HCT116 (cell line): ENCODE measurements around the gene ZNF471. TPM values are rescaled to one million over a fixed set of nuclear protein-coding genes. Genes with fewer than 3 reads are reported as not detected.

Experiments used
- ATAC-seq: fragments of 200-7000 bp; cut with Tn5 transposase; 2 replicates; pipeline ENCODE4 v1.9.1; 2020; ENCODE audit warnings: mild to moderate bottlenecking, moderate library complexity
- BruUV-seq: library from RNA; stranded (reverse); fragments of 400-500 nt; replicated peaks from 2 replicates; lab custom pipeline; 2021; lab: Mats Ljungman, UMichigan
- CTCF ChIA-PET: fragments of 300-600 bp; sonication (Branson Sonifier 250); formaldehyde crosslinking; loops from one replicate; lab custom pipeline; 2021; ENCODE audit warnings: antibody characterized with exemption; lab: Charles Lee
- POLR2A ChIA-PET: fragments of 300-600, 350-600 bp; sonication (Branson Sonifier 250); formaldehyde crosslinking; loops from one replicate; lab custom pipeline; 2021; ENCODE audit warnings: antibody characterized with exemption; lab: Charles Lee
- RAD21 ChIA-PET, 2 experiments: fragments of 300-600 bp; sonication (Branson Sonifier 250); formaldehyde crosslinking; loops; one replicate each; lab custom pipeline; 2023; ENCODE audit warnings: low total read pairs in 2 of 2; ENCODE audit not compliant: uncharacterized antibody in 2 of 2, unreplicated experiment in 2 of 2, low non-redundant PET in 1 of 2; lab: Charles Lee
- DNase-seq: peaks from one replicate; pipeline ENCODE4 v3.0.0-alpha.2; 2010; ENCODE audit warnings: low read depth, low spot score
- H2AFZ ChIP-seq: fragments of 200-600 bp; shearing (Covaris generic), sonication (generic); 2 replicates; pipeline ENCODE4 v1.6.1; 2017; ENCODE audit warnings: low read depth, mixed run types, mixed read lengths, antibody characterized with exemption, low read length; ENCODE audit not compliant: poor library complexity, severe bottlenecking
- H3K27ac ChIP-seq: 2 replicates; pipeline ENCODE4 v1.5.1; 2012; ENCODE audit warnings: low read depth, low read length
- H3K27me3 ChIP-seq: fragments of 200-600 bp; sonication (generic); 2 replicates; pipeline ENCODE4 v1.6.1; 2016; ENCODE audit warnings: mixed run types, low read length, mixed read lengths; ENCODE audit not compliant: insufficient read depth
- H3K36me3 ChIP-seq, 2 experiments: fragments of 200-500 bp in 1 of 2; fragments of 200-600 bp in 1 of 2; sonication (Bioruptor generic) in 1 of 2; sonication (generic) in 1 of 2; 2 replicates each; pipeline versions ENCODE4 v1.5.1 to v1.6.1; 2014 to 2016; ENCODE audit warnings: low read length in 2 of 2, inconsistent platforms in 1 of 2, mixed read lengths in 1 of 2, mixed run types in 1 of 2; ENCODE audit not compliant: insufficient read depth in 2 of 2, control insufficient read depth in 1 of 2
- H3K4me1 ChIP-seq, 2 experiments: fragments of 200-600 bp in 1 of 2; sonication (generic) in 1 of 2; 2 replicates each; pipeline versions ENCODE4 v1.5.1 to v1.6.1; 2012 to 2017; ENCODE audit warnings: low read length in 2 of 2, inconsistent platforms in 1 of 2, mild to moderate bottlenecking in 1 of 2, mixed read lengths in 1 of 2, mixed run types in 1 of 2, moderate library complexity in 1 of 2; ENCODE audit not compliant: insufficient read depth in 2 of 2, control insufficient read depth in 1 of 2
- H3K4me2 ChIP-seq: fragments of 200-600 bp; sonication (generic); 2 replicates; pipeline ENCODE4 v1.6.1; 2017; ENCODE audit warnings: mixed run types, low read length, mixed read lengths
- H3K4me3 ChIP-seq, 2 experiments: fragments of 200-600 bp in 1 of 2; sonication (generic) in 1 of 2; replicated peaks in 1 of 2; 2 replicates each; pipeline ENCODE4 v1.5.1; 2011 to 2016; ENCODE audit warnings: low read length in 2 of 2, control low read depth in 1 of 2, low read depth in 1 of 2, mild to moderate bottlenecking in 1 of 2, mixed read lengths in 1 of 2, mixed run types in 1 of 2
- H3K79me2 ChIP-seq: fragments of 200-600 bp; sonication (generic); 2 replicates; pipeline ENCODE4 v1.6.1; 2017; ENCODE audit warnings: mild to moderate bottlenecking, mixed run types, low read length, moderate library complexity, mixed read lengths; ENCODE audit not compliant: insufficient read depth
- H3K9ac ChIP-seq: fragments of 200-600 bp; sonication (generic); 2 replicates; pipeline ENCODE4 v1.6.1; 2016; ENCODE audit warnings: low read length, mixed read lengths
- H3K9me2 ChIP-seq: fragments of 200-600 bp; sonication (generic), shearing (Covaris generic); 2 replicates; pipeline ENCODE4 v1.6.1; 2017; ENCODE audit warnings: mixed run types, mild to moderate bottlenecking, moderate library complexity; ENCODE audit not compliant: insufficient read depth
- H3K9me3 ChIP-seq, 2 experiments: fragments of 200-500 bp in 1 of 2; fragments of 200-600 bp in 1 of 2; sonication (Bioruptor generic) in 1 of 2; sonication (generic) in 1 of 2; 2 replicates each; pipeline ENCODE4 v1.6.1; 2014 to 2017; ENCODE audit warnings: low read length in 2 of 2, mixed read lengths in 2 of 2, inconsistent platforms in 1 of 2, low read depth in 1 of 2, mild to moderate bottlenecking in 1 of 2, mixed run types in 1 of 2, moderate library complexity in 1 of 2; ENCODE audit not compliant: control insufficient read depth in 1 of 2, insufficient read depth in 1 of 2
- H4K20me1 ChIP-seq: fragments of 200-600 bp; sonication (generic), shearing (Covaris generic); 2 replicates; pipeline ENCODE4 v1.6.1; 2017; ENCODE audit warnings: mixed run types, mild to moderate bottlenecking, moderate library complexity; ENCODE audit not compliant: insufficient read depth
- EGR1 ChIP-seq: IDR thresholded peaks from 2 replicates; pipeline ENCODE4 v1.6.1; 2012; ENCODE audit warnings: low read depth
- ELF1 ChIP-seq: IDR thresholded peaks from 2 replicates; pipeline ENCODE4 v1.6.1; 2012; ENCODE audit warnings: low read depth, borderline replicate concordance
- JUND ChIP-seq: IDR thresholded peaks from 2 replicates; pipeline ENCODE4 v1.6.1; 2012
- POLR2A ChIP-seq: IDR thresholded peaks from 2 replicates; pipeline ENCODE4 v1.7.0; 2011; ENCODE audit warnings: borderline replicate concordance; ENCODE audit not compliant: insufficient read depth, insufficient read length; ENCODE audit errors: extremely low read depth
- POLR2AphosphoS5 ChIP-seq: IDR thresholded peaks from 2 replicates; pipeline ENCODE4 v1.6.1; 2011; ENCODE audit warnings: mild to moderate bottlenecking, low read depth, low read length, moderate library complexity
- RAD21 ChIP-seq: IDR thresholded peaks from 2 replicates; pipeline ENCODE4 v1.6.1; 2012; ENCODE audit warnings: low read depth, mild to moderate bottlenecking
- SRF ChIP-seq: IDR thresholded peaks from 2 replicates; pipeline ENCODE4 v1.6.1; 2012; ENCODE audit warnings: low read depth
- TCF7L2 ChIP-seq: IDR thresholded peaks from 2 replicates; pipeline ENCODE4 v1.7.0; 2011; ENCODE audit warnings: borderline replicate concordance, inconsistent platforms; ENCODE audit not compliant: insufficient read depth, insufficient read length; ENCODE audit errors: extremely low read depth
- ZFX ChIP-seq: fragments of 450-650 bp; IDR thresholded peaks from 2 replicates; pipeline ENCODE4 v1.6.1; 2017
- intact Hi-C: fragments of 100-400 bp; cut with micrococcal nuclease; formaldehyde crosslinking; loops from 2 replicates; pipeline ENCODE4 v1.10.0; 2022
- total RNA-seq: library from RNA; stranded (reverse); gene quantifications from one replicate; pipeline ENCODE4 v1.2.1, GENCODE V29; 2021; ENCODE audit not compliant: unreplicated experiment
- TF ChIP-seq, protein P1 (sequence below): IDR thresholded peaks from 2 replicates; pipeline ENCODE4 v1.6.1; 2012; ENCODE audit warnings: low read depth
- TF ChIP-seq, protein P2 (sequence below), 3 experiments: fragments of 200-600 bp in 1 of 3; sonication (generic) in 1 of 3; IDR thresholded peaks in 2 of 3; conservative IDR thresholded peaks in 1 of 3; 2 replicates each; pipeline ENCODE4 v1.5.1; 2012 to 2017; ENCODE audit warnings: low read depth in 2 of 3, low read length in 2 of 3, antibody characterized with exemption in 1 of 3, borderline replicate concordance in 1 of 3, control low read depth in 1 of 3, mild to moderate bottlenecking in 1 of 3, mixed read lengths in 1 of 3, mixed run types in 1 of 3, moderate library complexity in 1 of 3; ENCODE audit not compliant: insufficient read depth in 1 of 3
- TF ChIP-seq, protein P3 (sequence below): IDR thresholded peaks from 2 replicates; pipeline ENCODE4 v1.6.1; 2012

Gene ZNF471
- total RNA-seq, 1 experiment from 2014 or later = not detected

DNA sequence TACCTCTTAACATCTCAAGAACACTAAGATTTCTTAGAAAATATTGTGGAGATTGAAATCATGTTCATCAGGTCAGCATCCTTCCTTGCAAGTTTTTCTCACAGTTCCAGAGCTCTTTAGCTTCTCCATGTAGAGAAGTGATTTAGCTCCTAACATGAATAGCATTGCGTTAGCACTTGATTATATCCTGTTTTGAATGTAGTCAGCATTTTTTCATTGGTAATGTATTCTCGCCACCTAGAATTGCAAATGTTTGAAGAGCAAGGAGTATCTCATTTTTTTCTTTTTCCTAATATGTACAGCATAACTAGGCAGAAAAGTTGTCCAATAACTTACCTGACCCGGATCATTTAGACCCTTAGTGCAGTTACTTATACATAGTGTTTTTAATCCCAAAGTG, 66.3 kb downstream of the ZNF471 start:
- ChIA-PET CTCF (no interaction called here), RAD21 (no interaction called here), POLR2A (no interaction called here)
- no peaks in the 10 kb centered on the region for H3K36me3 ChIP-seq
- intact Hi-C loops = no loop called here
- no peaks in the 10 kb centered on the region for H3K27me3 ChIP-seq
- no peak overlapping the region for H3K4me3 ChIP-seq
- no peak overlapping the region for H3K9ac ChIP-seq
- peaks cover 28 to 33% of the 10 kb centered on the region in 2 experiments; a peak in 3 of 4 replicates for H3K9me3 ChIP-seq
- H3K4me2 ChIP-seq = no peak overlapping the region
- BruUV-seq = no TSS peak
- no peaks in the 10 kb centered on the region for H3K4me1 ChIP-seq
- no peak overlapping the region for H2AFZ ChIP-seq
- TF ChIP-seq JUND (no peak), SRF (no peak), RAD21 (no peak), ZFX (no peak), POLR2A (no peak), POLR2AphosphoS5 (no peak), TCF7L2 (no peak), EGR1 (no peak), ELF1 (no peak)
- TF ChIP-seq, protein P1, sequence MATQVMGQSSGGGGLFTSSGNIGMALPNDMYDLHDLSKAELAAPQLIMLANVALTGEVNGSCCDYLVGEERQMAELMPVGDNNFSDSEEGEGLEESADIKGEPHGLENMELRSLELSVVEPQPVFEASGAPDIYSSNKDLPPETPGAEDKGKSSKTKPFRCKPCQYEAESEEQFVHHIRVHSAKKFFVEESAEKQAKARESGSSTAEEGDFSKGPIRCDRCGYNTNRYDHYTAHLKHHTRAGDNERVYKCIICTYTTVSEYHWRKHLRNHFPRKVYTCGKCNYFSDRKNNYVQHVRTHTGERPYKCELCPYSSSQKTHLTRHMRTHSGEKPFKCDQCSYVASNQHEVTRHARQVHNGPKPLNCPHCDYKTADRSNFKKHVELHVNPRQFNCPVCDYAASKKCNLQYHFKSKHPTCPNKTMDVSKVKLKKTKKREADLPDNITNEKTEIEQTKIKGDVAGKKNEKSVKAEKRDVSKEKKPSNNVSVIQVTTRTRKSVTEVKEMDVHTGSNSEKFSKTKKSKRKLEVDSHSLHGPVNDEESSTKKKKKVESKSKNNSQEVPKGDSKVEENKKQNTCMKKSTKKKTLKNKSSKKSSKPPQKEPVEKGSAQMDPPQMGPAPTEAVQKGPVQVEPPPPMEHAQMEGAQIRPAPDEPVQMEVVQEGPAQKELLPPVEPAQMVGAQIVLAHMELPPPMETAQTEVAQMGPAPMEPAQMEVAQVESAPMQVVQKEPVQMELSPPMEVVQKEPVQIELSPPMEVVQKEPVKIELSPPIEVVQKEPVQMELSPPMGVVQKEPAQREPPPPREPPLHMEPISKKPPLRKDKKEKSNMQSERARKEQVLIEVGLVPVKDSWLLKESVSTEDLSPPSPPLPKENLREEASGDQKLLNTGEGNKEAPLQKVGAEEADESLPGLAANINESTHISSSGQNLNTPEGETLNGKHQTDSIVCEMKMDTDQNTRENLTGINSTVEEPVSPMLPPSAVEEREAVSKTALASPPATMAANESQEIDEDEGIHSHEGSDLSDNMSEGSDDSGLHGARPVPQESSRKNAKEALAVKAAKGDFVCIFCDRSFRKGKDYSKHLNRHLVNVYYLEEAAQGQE = no peak
- TF ChIP-seq, protein P2, sequence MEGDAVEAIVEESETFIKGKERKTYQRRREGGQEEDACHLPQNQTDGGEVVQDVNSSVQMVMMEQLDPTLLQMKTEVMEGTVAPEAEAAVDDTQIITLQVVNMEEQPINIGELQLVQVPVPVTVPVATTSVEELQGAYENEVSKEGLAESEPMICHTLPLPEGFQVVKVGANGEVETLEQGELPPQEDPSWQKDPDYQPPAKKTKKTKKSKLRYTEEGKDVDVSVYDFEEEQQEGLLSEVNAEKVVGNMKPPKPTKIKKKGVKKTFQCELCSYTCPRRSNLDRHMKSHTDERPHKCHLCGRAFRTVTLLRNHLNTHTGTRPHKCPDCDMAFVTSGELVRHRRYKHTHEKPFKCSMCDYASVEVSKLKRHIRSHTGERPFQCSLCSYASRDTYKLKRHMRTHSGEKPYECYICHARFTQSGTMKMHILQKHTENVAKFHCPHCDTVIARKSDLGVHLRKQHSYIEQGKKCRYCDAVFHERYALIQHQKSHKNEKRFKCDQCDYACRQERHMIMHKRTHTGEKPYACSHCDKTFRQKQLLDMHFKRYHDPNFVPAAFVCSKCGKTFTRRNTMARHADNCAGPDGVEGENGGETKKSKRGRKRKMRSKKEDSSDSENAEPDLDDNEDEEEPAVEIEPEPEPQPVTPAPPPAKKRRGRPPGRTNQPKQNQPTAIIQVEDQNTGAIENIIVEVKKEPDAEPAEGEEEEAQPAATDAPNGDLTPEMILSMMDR (IDR thresholded peaks at IDR 0.05 in 2 of 3, conservative IDR thresholded peaks at IDR 0.05 in 1 of 3; ENCODE audit: borderline replicate concordance in 1 of 3, insufficient read depth in 1 of 3, low read depth in 2 of 3, low read length in 2 of 3) = no peak
- TF ChIP-seq, protein P3, sequence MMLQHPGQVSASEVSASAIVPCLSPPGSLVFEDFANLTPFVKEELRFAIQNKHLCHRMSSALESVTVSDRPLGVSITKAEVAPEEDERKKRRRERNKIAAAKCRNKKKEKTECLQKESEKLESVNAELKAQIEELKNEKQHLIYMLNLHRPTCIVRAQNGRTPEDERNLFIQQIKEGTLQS = no peak
- no peaks in the 10 kb centered on the region for H3K9me2 ChIP-seq
- H3K27ac ChIP-seq = no peak overlapping the region
- ATAC-seq = no peak
- no peaks in the 10 kb centered on the region for H4K20me1 ChIP-seq
- no peaks in the 10 kb centered on the region for H3K79me2 ChIP-seq
- no peak for DNase-seq
